Esophagus squamous epithelium (tissue), 4 donors: ENCODE measurements around the gene CAMTA1.

ENCODE experiments used
- POLR2A ChIP-seq, 4 donors: fragments of 450-650 bp; IDR thresholded peaks; one replicate each; pipeline ENCODE4 v1.6.1; 2017; ENCODE audit warnings: antibody characterized with exemption in 4 of 4, mild to moderate bottlenecking in 4 of 4, moderate library complexity in 3 of 4
- TF ChIP-seq, protein P1 (sequence below), 6 experiments: fragments of 450-650 bp in 4 of 6; fragments of 200-600 bp in 2 of 6; sonication (generic) in 2 of 6; IDR thresholded peaks; one replicate each; pipeline ENCODE4 v1.5.1; 2016 to 2019; ENCODE audit warnings: antibody characterized with exemption in 6 of 6, mild to moderate bottlenecking in 4 of 6, moderate library complexity in 4 of 6

DNA sequence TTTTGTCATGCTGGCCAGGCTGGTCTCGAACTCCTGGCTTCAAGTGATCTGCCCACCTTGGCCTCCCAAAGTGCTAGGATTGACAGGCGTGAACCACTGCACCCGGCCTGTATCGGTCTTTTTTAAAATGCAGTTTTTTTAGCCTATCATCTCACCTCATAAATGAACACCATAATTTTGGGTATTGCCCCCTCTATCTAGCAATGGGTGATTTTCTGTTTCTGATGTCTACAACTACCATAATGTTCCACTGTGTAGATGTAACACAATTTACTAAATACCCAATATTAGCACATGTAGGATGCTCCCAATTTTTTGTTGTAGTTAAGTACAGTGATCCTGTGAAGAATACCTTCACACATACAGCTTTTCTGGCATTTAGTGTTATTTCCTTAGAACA lies 2.0 kb upstream of the CAMTA1 start:
- TF ChIP-seq, protein P1, sequence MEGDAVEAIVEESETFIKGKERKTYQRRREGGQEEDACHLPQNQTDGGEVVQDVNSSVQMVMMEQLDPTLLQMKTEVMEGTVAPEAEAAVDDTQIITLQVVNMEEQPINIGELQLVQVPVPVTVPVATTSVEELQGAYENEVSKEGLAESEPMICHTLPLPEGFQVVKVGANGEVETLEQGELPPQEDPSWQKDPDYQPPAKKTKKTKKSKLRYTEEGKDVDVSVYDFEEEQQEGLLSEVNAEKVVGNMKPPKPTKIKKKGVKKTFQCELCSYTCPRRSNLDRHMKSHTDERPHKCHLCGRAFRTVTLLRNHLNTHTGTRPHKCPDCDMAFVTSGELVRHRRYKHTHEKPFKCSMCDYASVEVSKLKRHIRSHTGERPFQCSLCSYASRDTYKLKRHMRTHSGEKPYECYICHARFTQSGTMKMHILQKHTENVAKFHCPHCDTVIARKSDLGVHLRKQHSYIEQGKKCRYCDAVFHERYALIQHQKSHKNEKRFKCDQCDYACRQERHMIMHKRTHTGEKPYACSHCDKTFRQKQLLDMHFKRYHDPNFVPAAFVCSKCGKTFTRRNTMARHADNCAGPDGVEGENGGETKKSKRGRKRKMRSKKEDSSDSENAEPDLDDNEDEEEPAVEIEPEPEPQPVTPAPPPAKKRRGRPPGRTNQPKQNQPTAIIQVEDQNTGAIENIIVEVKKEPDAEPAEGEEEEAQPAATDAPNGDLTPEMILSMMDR (IDR thresholded peaks at IDR 0.05) = no peak
- no peak for TF ChIP-seq POLR2A (IDR thresholded peaks at IDR 0.05)
